Astrocyte (in vitro differentiated cells and primary cell): ENCODE results near the gene LPAR2.

Experiments
- EZH2 ChIP-seq: IDR thresholded peaks from 2 replicates; pipeline ENCODE4 v1.6.1; 2012; ENCODE audit warnings: mild to moderate bottlenecking, low read length, inconsistent platforms; ENCODE audit not compliant: insufficient read depth
- TF ChIP-seq, protein P1 (sequence below): IDR thresholded peaks from 2 replicates; pipeline ENCODE4 v1.5.1; 2011; ENCODE audit warnings: low read depth, mild to moderate bottlenecking, inconsistent platforms, low read length, moderate library complexity; ENCODE audit not compliant: insufficient read depth

- TF ChIP-seq, protein P1, sequence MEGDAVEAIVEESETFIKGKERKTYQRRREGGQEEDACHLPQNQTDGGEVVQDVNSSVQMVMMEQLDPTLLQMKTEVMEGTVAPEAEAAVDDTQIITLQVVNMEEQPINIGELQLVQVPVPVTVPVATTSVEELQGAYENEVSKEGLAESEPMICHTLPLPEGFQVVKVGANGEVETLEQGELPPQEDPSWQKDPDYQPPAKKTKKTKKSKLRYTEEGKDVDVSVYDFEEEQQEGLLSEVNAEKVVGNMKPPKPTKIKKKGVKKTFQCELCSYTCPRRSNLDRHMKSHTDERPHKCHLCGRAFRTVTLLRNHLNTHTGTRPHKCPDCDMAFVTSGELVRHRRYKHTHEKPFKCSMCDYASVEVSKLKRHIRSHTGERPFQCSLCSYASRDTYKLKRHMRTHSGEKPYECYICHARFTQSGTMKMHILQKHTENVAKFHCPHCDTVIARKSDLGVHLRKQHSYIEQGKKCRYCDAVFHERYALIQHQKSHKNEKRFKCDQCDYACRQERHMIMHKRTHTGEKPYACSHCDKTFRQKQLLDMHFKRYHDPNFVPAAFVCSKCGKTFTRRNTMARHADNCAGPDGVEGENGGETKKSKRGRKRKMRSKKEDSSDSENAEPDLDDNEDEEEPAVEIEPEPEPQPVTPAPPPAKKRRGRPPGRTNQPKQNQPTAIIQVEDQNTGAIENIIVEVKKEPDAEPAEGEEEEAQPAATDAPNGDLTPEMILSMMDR = no peak
- no peak for TF ChIP-seq EZH2
Observed at GRCh38 chr19:19595171-19595701, 32.8 kb downstream of the LPAR2 start.
